ENCODE measurements around the gene CAPN7. TPM values are rescaled to one million over a fixed set of nuclear protein-coding genes. Genes with fewer than 3 reads are reported as not detected.

CAPN7 gene
- total and polyA plus RNA-seq, 2 donors (not counting 1 experiment from before 2014, with no cell fraction given): 40.4 to 85.9 TPM

GRCh38 chr3:15271030-15271429 is 65.0 kb downstream of the CAPN7 start:
- Histone ChIP-seq H3K4me3 (ENCODE audit: control extremely low read depth in 1 of 5, extremely low read depth in 1 of 5, insufficient read depth in 1 of 5, low read depth in 2 of 5, low read length in 4 of 5) (peak overlapping the region in 1 of 5 experiments; percentile 15), H3K27ac (ENCODE audit: low read length in 2 of 2) (peak overlapping the region in 1 of 2 donors; percentile 69), H3K36me3 (replicated peaks in 1 of 2; ENCODE audit: control extremely low read depth in 1 of 2, control insufficient read depth in 1 of 2, extremely low read depth in 1 of 2, insufficient read depth in 2 of 2, low read length in 1 of 2) (peaks cover 7 to 47% of the 10 kb centered on the region in 2 experiments), H3K4me2 (replicated peaks; ENCODE audit: low read depth, low read length, poor library complexity, severe bottlenecking) (peak overlapping the region; percentile 56), H2AFZ (ENCODE audit: insufficient read depth, low read depth, low read length, poor library complexity, severe bottlenecking) (no peak overlapping the region), H3K9ac (ENCODE audit: low read length) (no peak overlapping the region), H3K79me2 (ENCODE audit: control insufficient read depth, insufficient read depth, low read length) (peaks cover 65% of the 10 kb centered on the region), H3K9me3 (ENCODE audit: control extremely low read depth in 1 of 3, control insufficient read depth in 2 of 3, insufficient read depth in 1 of 3, low read length in 2 of 3) (peaks cover 0 to 7% (median 0%) of the 10 kb centered on the region in 3 donors), H4K20me1 (ENCODE audit: control insufficient read depth, insufficient read depth, low read length, poor library complexity, severe bottlenecking) (peaks cover 98% of the 10 kb centered on the region), H3K27me3 (replicated peaks in 1 of 4; ENCODE audit: control extremely low read depth in 1 of 4, control insufficient read depth in 3 of 4, insufficient read depth in 4 of 4, low read length in 3 of 4) (no peaks in the 10 kb centered on the region), H3K4me1 (ENCODE audit: control insufficient read depth in 2 of 2, insufficient read depth in 2 of 2, low read length in 2 of 2) (peaks cover 80 to 90% of the 10 kb centered on the region in 2 donors)
- H3K4me1 Mint-ChIP-seq: peaks cover 79% of the 10 kb centered on the region
- H3K27ac Mint-ChIP-seq: no peak overlapping the region
- WGBS (ENCODE audit: insufficient coverage): 100% methylated on average over 1 of the region's 4 CpGs
- no peak for TF ChIP-seq CTCF (IDR thresholded peaks at IDR 0.05)
- peaks cover 2% of the 10 kb centered on the region for H3K9me3 Mint-ChIP-seq (ENCODE audit: insufficient read depth)
- ChIA-PET POLR2A (interaction anchor here (2.2 kb wide), 1 partner anchor 62 kb away, joined by 5 read pairs; the partner anchor contains the start of gene SH3BP5), CTCF (interaction anchor here (0.7 to 13.8 kb wide), 11 partner anchors 8 to 131 kb away, joined by 3 to 421 read pairs (median 6); partner anchors contain the start of gene SH3BP5)
- H3K27me3 Mint-ChIP-seq: no peaks in the 10 kb centered on the region
- intact Hi-C loops (cut with micrococcal nuclease): no loop called here
- no peak overlapping the region for H3K4me3 Mint-ChIP-seq
- ATAC-seq (ENCODE audit: low read depth) (no peak), DNase-seq (no peak)

- intact Hi-C loops (cut with micrococcal nuclease): loop anchor here (1.0 kb wide), 4 partner anchors 12 to 106 kb away; partner anchors contain the start of gene SH3BP5
- no peak overlapping the region for H3K9ac ChIP-seq (ENCODE audit: low read length)
- TF ChIP-seq EZH2 (IDR thresholded peaks at IDR 0.05; ENCODE audit: borderline replicate concordance, insufficient read depth, low read depth, low read length, poor library complexity, severe bottlenecking) (no peak), CTCF (IDR thresholded peaks at IDR 0.05) (no peak)
- Mint-ChIP-seq H3K9me3 (ENCODE audit: insufficient read depth) (peaks cover 2% of the 10 kb centered on the region), H3K27me3 (no peaks in the 10 kb centered on the region), H3K4me3 (peak overlapping the region; percentile 82), H3K4me1 (peaks cover 79% of the 10 kb centered on the region), H3K27ac (peak overlapping the region; percentile 94)
- peaks cover 98% of the 10 kb centered on the region for H4K20me1 ChIP-seq (ENCODE audit: control insufficient read depth, insufficient read depth, low read length, poor library complexity, severe bottlenecking)
- peaks cover 8 to 41% of the 10 kb centered on the region in 2 experiments for H3K36me3 ChIP-seq (replicated peaks in 1 of 2; ENCODE audit: control extremely low read depth in 1 of 2, control insufficient read depth in 1 of 2, extremely low read depth in 1 of 2, insufficient read depth in 2 of 2, low read length in 1 of 2)
- H3K79me2 ChIP-seq (ENCODE audit: control insufficient read depth, insufficient read depth, low read length): peaks cover 65% of the 10 kb centered on the region
- DNase-seq (peak; percentile 94), ATAC-seq (ENCODE audit: low read depth) (peak; percentile 78)
- peaks cover 0 to 7% (median 0%) of the 10 kb centered on the region in 3 donors for H3K9me3 ChIP-seq (ENCODE audit: control extremely low read depth in 1 of 3, control insufficient read depth in 2 of 3, insufficient read depth in 1 of 3, low read length in 2 of 3)
- peak overlapping the region; percentile 56 for H3K4me2 ChIP-seq (replicated peaks; ENCODE audit: low read depth, low read length, poor library complexity, severe bottlenecking)
- H3K4me3 ChIP-seq (ENCODE audit: control extremely low read depth in 1 of 5, extremely low read depth in 1 of 5, insufficient read depth in 1 of 5, low read depth in 2 of 5, low read length in 4 of 5): peak overlapping the region in 2 of 5 experiments; percentile 15 to 34
- H2AFZ ChIP-seq (ENCODE audit: insufficient read depth, low read depth, low read length, poor library complexity, severe bottlenecking): no peak overlapping the region
- H3K27ac ChIP-seq (ENCODE audit: low read length in 2 of 2): peak overlapping the region; percentile 50 to 69
- H3K4me1 ChIP-seq (ENCODE audit: control insufficient read depth in 2 of 2, insufficient read depth in 2 of 2, low read length in 2 of 2): peaks cover 86 to 97% of the 10 kb centered on the region in 2 donors
- ChIA-PET CTCF (interaction anchor here (0.6 to 13.8 kb wide), 12 partner anchors 25 to 131 kb away, joined by 3 to 421 read pairs (median 4); partner anchors contain the start of gene SH3BP5), POLR2A (interaction anchor here (1.2 to 2.2 kb wide), 2 partner anchors 34 to 61 kb away, joined by 4 to 5 read pairs; partner anchors contain the start of gene SH3BP5)
- 3% methylated on average over 7 of the region's 14 CpGs for WGBS (ENCODE audit: insufficient coverage)
- no peaks in the 10 kb centered on the region for H3K27me3 ChIP-seq (replicated peaks in 1 of 4; ENCODE audit: control extremely low read depth in 1 of 4, control insufficient read depth in 3 of 4, insufficient read depth in 4 of 4, low read length in 3 of 4)
These were observed 65.8 kb downstream of the CAPN7 start for GRCh38 chr3:15271785-15272381.
